IPS DF 6.9 (cell line): ENCODE measurements around the gene NUP214.
"Not testable (repeated sequence)": the region's sequence is repeated elsewhere in the genome, so short reads cannot be mapped to it uniquely, and the experiment has no call there.

Experiments
- DNase-seq: peaks from one replicate; pipeline ENCODE4 v3.0.0-alpha.2; 2013; ENCODE audit warnings: low read depth, low spot score
- H3K27ac ChIP-seq: one replicate; pipeline ENCODE4 v1.5.1; 2013; ENCODE audit warnings: low read length, control low read depth
- H3K27me3 ChIP-seq: 2 replicates; pipeline ENCODE4 v1.6.1; 2013; ENCODE audit warnings: mild to moderate bottlenecking, low read length; ENCODE audit not compliant: control insufficient read depth, insufficient read depth
- H3K36me3 ChIP-seq: 2 replicates; pipeline ENCODE4 v1.6.1; 2013; ENCODE audit warnings: low read length; ENCODE audit not compliant: control insufficient read depth, insufficient read depth
- H3K4me1 ChIP-seq: 2 replicates; pipeline ENCODE4 v1.6.1; 2013; ENCODE audit warnings: low read length; ENCODE audit not compliant: control insufficient read depth, insufficient read depth
- H3K4me3 ChIP-seq: 2 replicates; pipeline ENCODE4 v1.5.1; 2013; ENCODE audit warnings: mild to moderate bottlenecking, low read length
- H3K9me3 ChIP-seq: 2 replicates; pipeline ENCODE4 v1.6.1; 2013; ENCODE audit warnings: low read length, inconsistent platforms; ENCODE audit not compliant: control insufficient read depth, insufficient read depth
- WGBS: extraction: QIAGEN DNeasy Blood & Tissue Kit; methylation state at CpG from one replicate; pipeline ENCODE4 v1.1.7; 2013; ENCODE audit warnings: mixed read lengths, missing lambda C conversion rate; ENCODE audit not compliant: insufficient read length, insufficient coverage; 5-methylcytosine and 5-hydroxymethylcytosine counted together

NUP214 gene

DNA sequence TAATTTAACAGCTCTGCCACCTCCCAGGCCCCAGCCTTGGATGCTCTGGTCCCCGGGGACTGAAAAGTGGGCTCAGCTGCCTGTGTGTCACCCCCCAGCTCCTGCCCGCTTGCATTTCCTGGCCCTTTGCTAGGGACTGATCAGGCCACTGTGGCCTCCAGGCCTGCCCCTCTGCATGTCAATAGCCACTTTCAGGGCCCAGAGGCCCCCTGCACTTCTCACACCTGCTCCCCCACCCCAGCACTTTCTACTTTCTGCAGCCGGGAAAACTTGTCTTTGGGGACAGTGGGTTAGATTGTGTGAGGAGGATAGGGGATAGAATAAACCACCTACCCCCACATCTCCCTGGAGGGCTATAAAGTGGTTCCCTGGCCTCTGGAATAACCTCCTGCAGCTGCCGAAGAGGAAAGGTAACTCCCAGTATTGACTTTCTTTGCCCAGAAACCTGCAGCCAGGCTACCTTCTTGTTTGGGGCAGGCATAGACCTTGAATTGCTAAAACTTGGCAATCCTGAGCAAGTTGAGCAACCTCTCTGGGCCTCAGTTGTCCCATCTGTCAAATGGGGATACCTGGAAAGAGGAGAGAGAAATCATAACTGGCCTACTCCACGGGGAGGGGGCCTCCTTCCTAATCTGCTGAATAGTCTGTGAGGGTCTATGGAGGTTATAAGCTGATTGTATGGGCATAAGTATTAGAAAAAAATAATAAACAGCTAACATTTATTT is 21.2 kb upstream of the NUP214 start:
- Histone ChIP-seq H3K4me1 (peaks cover 13% of the 10 kb centered on the region), H3K27me3 (no peaks in the 10 kb centered on the region), H3K36me3 (peaks cover 13% of the 10 kb centered on the region), H3K27ac (peak overlapping the region; percentile 23), H3K4me3 (no peak overlapping the region), H3K9me3 (no peaks in the 10 kb centered on the region)
- WGBS: no CpG with 5 or more reads among the region's 5 CpGs
- DNase-seq: no peak

DNA sequence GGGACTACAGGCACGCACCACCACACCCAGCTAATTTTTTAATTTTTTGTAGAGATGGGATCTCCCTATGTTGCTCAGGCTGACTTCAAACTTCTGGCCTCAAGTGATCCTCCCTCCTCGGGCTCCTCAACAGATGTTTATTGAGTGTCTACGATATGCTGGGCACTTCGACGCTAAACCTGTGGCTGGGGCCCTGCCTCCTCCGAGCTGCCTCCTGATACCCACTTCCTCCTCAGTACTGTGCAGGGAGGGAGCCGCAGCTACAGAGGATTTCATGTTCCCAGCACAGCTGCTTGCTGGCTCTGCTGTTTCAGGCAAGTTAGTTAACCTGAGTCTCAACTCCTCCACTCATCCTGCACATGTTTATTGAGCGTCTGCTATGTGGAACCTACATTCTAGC is 19.4 kb upstream of the NUP214 start:
- WGBS: no CpG with 5 or more reads among the region's 8 CpGs
- Histone ChIP-seq H3K27me3 (no peaks in the 10 kb centered on the region), H3K9me3 (no peaks in the 10 kb centered on the region), H3K27ac (no peak overlapping the region), H3K4me1 (peaks cover 11% of the 10 kb centered on the region), H3K4me3 (no peak overlapping the region), H3K36me3 (peaks cover 11% of the 10 kb centered on the region)
- DNase-seq: no peak

DNA sequence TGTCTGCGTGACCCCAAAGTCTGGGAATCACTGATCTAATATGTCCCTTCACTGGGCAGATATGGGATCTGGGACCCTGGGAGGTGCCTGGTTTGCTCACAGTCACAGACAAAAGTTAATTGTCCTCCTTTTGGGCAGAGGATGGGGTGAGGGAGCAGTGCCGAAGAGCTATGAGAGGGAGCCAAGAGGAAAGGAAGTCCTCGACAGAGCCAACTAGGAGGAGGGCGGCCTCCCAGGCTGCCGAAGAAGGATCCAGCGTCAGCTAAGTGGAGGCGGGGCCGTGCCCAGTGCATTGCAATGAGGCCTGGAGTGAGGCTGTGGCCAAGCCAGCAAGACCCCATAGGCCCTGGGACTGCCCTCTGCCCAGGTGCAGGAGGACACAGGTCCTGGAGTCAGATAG is 17.6 kb upstream of the NUP214 start:
- H3K9me3 ChIP-seq: no peaks in the 10 kb centered on the region
- no peak for DNase-seq
- H3K27me3 ChIP-seq: no peaks in the 10 kb centered on the region
- peaks cover 8% of the 10 kb centered on the region for H3K4me1 ChIP-seq
- H3K27ac ChIP-seq: no peak overlapping the region
- no CpG with 5 or more reads among the region's 8 CpGs for WGBS
- H3K4me3 ChIP-seq: no peak overlapping the region
- H3K36me3 ChIP-seq: peaks cover 15% of the 10 kb centered on the region

DNA sequence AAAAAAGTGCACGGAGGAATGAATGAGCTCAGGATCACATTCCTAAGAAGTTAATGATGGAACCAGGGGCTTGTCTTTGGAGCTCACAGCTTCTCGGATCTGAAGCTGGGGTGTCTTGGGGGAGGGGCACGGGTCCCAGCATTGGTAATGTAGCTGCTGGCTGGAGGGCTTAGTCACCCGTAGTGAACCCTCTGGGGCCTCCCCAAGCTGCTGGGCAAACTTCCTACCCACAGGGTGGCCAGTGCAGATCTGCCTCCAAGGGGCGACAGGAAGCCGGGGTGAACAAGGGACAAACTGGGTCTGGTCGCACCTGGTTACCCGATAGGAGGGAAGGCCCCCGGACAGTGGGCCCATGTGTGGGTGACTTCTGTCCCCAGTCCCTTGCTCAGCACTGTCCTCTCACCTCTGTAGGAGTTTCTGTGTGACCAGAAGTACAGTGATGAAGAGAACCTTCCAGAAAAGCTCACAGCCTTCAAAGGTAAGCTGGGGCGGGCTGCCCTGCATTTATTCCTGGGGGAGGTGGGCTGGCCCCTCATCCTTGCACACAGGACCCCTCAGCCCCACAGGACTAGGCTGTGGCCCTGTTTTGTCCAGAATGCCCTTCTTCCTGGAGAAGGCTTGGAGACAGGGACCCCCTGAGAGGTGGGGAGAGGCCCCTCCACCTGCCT is 14.1 kb upstream of the NUP214 start:
- Histone ChIP-seq H3K4me3 (no peak overlapping the region), H3K36me3 (peaks cover 15% of the 10 kb centered on the region), H3K4me1 (no peaks in the 10 kb centered on the region), H3K27ac (no peak overlapping the region), H3K27me3 (no peaks in the 10 kb centered on the region), H3K9me3 (no peaks in the 10 kb centered on the region)
- DNase-seq: no peak
- no CpG with 5 or more reads among the region's 10 CpGs for WGBS

DNA sequence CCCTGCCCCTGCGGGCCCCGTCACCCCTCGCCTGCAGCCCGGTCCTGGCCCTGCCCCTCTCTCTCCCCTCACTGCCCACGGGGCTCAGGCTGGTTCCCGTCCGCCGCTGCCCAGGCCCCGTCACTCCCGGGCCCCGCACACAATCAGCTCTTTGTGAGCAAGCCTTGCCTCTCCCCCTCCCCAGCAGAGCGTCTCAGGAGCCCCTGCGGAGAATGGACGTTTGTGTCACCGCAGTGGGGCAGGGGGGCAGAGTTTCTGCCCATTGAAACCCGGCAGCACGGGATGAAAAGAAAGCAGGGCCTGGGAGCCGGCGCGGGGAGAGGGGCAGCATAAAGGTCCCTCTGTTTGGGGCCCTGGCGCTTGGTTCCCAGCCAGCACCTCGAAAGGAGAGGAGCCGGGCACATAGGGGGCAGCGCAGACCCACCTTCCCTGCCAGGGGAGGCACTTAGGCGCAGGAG is 13.5 kb upstream of the NUP214 start:
- peaks cover 18% of the 10 kb centered on the region for H3K36me3 ChIP-seq
- no CpG with 5 or more reads among the region's 25 CpGs for WGBS
- no peak overlapping the region for H3K27ac ChIP-seq
- no peaks in the 10 kb centered on the region for H3K9me3 ChIP-seq
- no peak for DNase-seq
- H3K4me1 ChIP-seq: no peaks in the 10 kb centered on the region
- H3K4me3 ChIP-seq: no peak overlapping the region
- no peaks in the 10 kb centered on the region for H3K27me3 ChIP-seq

DNA sequence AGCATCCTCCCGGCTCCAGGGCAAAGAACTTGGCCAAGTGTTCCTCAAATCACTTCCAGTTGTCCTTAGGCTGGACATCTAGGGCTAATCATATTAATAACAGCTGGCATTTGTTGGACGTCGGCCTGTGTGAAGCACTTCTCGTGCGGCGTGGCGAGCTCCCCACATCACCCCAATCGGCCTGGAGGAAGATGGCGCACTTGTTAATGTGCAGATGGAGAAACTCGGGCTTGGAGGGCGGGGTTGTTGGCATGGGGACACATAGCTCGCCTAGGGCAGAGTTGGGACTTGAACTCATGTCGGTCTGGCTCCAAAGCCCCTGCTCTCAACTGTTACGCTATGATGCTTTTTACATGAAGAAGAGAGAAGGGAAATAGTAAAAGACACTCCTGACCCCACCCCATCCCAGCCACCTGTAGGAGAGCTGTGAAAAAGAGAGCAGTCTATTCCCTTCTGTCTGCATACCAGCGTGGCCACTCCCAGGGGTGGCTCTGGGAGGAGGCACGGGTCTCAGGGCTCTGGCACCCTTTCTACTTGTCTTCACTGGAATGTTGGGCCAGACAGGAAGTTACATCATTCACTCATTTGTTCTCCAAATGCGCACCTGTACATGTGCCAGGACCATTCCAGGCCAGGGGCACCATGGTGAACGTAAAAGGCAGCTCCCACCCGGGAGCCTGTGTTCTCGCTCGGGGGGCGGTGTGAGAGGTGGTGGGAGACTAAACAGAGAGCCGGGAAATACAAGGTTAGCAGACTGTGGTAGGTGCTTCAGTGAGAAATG is 12.8 kb upstream of the NUP214 start:
- Histone ChIP-seq H3K27ac (no peak overlapping the region), H3K27me3 (no peaks in the 10 kb centered on the region), H3K9me3 (no peaks in the 10 kb centered on the region), H3K36me3 (peaks cover 15% of the 10 kb centered on the region), H3K4me1 (no peaks in the 10 kb centered on the region), H3K4me3 (no peak overlapping the region)
- no peak for DNase-seq
- WGBS: no CpG with 5 or more reads among the region's 23 CpGs

DNA sequence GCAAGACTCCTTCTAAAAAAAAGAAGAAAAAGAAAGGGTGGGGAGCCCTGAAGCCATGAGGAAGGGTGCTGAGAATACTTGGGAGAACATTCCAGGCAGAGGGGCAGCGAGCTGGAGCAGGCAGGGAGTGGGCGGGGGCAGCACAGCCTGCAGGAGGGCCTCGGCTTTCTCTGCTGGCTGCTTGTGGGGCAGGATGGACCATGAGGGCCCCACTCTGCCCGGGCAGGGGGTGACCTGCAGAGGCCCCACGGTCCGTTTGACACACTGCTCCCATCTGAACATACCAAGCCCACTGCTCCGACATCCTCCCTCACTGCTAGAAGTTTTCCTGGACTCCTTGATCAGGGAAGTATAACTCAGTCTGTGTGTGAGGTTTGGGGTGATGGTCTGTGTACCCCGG is 11.7 kb upstream of the NUP214 start:
- peaks cover 14% of the 10 kb centered on the region for H3K36me3 ChIP-seq
- no CpG with 5 or more reads among the region's 8 CpGs for WGBS
- no peak overlapping the region for H3K27ac ChIP-seq
- DNase-seq: no peak
- no peaks in the 10 kb centered on the region for H3K4me1 ChIP-seq
- no peaks in the 10 kb centered on the region for H3K27me3 ChIP-seq
- no peak overlapping the region for H3K4me3 ChIP-seq
- H3K9me3 ChIP-seq: no peaks in the 10 kb centered on the region

DNA sequence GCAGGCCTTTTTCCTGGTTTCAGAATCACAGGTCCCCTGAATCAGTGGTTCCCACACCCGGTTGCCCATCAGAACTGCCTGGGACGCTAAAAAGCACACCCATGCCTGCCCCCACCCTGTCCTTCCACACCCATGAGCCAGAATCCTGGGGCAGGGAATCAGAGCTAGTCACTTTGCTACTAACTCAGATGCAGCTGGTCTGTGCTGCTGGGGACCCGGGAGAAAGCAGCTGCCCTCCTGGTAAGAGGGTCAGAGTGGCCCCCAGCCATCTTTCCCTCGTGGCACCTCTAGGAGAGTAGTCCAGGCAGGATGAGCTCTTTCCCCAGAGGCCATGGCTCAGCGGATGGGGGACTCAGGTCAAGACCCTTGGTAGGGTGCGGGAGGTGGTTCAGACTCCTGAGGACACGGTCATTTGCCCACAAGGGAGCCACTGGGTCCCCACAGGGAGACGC is 11.3 kb upstream of the NUP214 start:
- Histone ChIP-seq H3K9me3 (no peaks in the 10 kb centered on the region), H3K4me3 (no peak overlapping the region), H3K36me3 (peaks cover 14% of the 10 kb centered on the region), H3K27me3 (no peaks in the 10 kb centered on the region), H3K4me1 (no peaks in the 10 kb centered on the region), H3K27ac (no peak overlapping the region)
- no peak for DNase-seq
- WGBS: no CpG with 5 or more reads among the region's 8 CpGs

DNA sequence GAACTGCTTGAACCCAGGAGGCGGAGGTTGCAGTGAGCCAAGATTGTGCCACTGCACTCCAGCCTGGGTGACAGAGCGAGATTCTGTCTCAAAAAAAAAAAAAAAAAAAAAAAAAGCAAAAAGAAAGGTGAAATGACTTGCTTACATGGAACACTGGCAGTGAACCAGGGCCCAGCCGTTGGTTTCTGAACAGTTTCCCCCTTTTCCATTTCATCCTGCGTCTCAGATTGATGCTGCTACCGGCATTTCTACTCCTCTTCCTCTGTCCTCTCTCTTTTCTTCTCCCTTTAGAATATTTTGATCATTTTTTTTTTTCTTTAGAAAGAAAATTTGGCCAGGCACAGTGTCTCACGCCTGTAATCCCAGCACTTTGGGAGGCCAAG is 10.0 kb upstream of the NUP214 start:
- H3K27ac ChIP-seq, DNase-seq, H3K4me3 ChIP-seq, H3K27me3 ChIP-seq, H3K4me1 ChIP-seq, H3K9me3 ChIP-seq: not testable (repeated sequence)
- H3K36me3 ChIP-seq: peaks cover 21% of the 10 kb centered on the region
- WGBS: no CpG with 5 or more reads among the region's 6 CpGs

DNA sequence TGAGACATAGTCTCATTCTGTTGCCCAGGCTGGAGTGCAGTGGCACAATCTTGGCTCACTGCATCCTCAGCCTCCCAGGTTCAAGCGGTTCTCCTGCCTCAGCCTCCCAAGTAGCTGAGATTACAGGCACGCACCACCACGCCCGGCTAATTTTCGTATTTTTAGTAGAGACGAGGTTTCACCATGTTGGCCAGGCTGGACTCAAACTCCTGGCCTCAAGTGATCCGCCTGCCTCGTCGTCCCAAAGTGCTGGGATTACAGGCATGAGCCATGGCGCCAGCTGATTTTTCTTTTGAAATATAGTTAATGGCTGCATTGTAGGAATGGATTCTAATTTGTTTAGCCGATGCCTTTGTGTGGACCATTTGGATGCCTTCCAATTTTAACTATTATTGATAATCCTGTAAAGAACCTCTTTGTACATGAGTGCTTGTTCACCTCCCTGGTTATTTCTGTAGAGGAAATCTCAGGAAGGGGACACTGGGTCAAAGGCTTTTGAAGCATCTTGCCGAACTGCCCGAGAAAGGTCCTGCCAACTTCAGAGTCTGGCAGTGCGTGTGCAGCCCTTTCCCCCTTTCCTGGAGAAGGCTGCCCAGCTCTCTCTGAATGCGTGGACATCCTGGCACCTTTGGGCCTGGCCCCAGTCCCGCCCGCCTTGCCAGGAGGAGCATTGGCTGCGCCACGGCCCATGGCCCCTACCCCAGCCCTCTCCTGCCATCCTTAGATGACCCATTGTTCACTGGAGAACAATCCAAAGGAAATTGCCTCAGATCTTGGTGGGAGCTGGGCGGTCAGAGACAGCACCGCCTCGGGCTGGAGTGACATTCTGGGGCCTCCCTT is 8.9 kb upstream of the NUP214 start:
- DNase-seq: no peak
- Histone ChIP-seq H3K4me1 (no peaks in the 10 kb centered on the region), H3K27ac (no peak overlapping the region), H3K36me3 (peaks cover 28% of the 10 kb centered on the region), H3K9me3 (no peaks in the 10 kb centered on the region), H3K4me3 (no peak overlapping the region), H3K27me3 (no peaks in the 10 kb centered on the region)
- WGBS: no CpG with 5 or more reads among the region's 22 CpGs
